ENCODE data around the gene BRMS1. TPM values are rescaled to one million over a fixed set of nuclear protein-coding genes. Genes with fewer than 3 reads are reported as not detected.

BRMS1 gene
- total RNA-seq, 2 donors from 2014 or later, result 55.7 to 71.3 TPM

GRCh38 chr11:66369073-66369894, 24.4 kb upstream of the BRMS1 start:
- WGBS, result 89% methylated on average over 24 of the region's 25 CpGs
- DNase-seq (ENCODE audit: low spot score), result no peak
- no peak overlapping the region for H3K27ac ChIP-seq

GRCh38 chr11:66368484-66368883, 23.6 kb upstream of the BRMS1 start:
- intact Hi-C loops (cut with DNase I), result no loop called here
- Histone ChIP-seq H3K9me3 (no peaks in the 10 kb centered on the region), H3K27ac (no peak overlapping the region), H3K27me3 (replicated peaks; ENCODE audit: insufficient read depth) (no peaks in the 10 kb centered on the region), H3K4me3 (no peak overlapping the region), H3K4me1 (replicated peaks) (no peaks in the 10 kb centered on the region), H3K36me3 (no peaks in the 10 kb centered on the region)
- WGBS, result 94% methylated on average over 6 of the region's 6 CpGs
- TF ChIP-seq CTCF (IDR thresholded peaks at IDR 0.05), result no peak
- no peak for TF ChIP-seq POLR2AphosphoS5 (IDR thresholded peaks at IDR 0.05)
- TF ChIP-seq POLR2A (IDR thresholded peaks at IDR 0.05), result no peak
- DNase-seq (ENCODE audit: low spot score), result no peak

More at GRCh38 chr11:66369073-66369894, 24.4 kb upstream of the BRMS1 start:
- Histone ChIP-seq H3K4me1 (replicated peaks) (no peaks in the 10 kb centered on the region), H3K4me3 (no peak overlapping the region), H3K27me3 (replicated peaks; ENCODE audit: insufficient read depth) (no peaks in the 10 kb centered on the region), H3K36me3 (no peaks in the 10 kb centered on the region), H3K9me3 (no peaks in the 10 kb centered on the region)
- TF ChIP-seq POLR2A (IDR thresholded peaks at IDR 0.05) (no peak), POLR2AphosphoS5 (IDR thresholded peaks at IDR 0.05) (no peak)
- intact Hi-C loops (cut with DNase I), result no loop called here

- WGBS, result 88% methylated on average over 14 of the region's 15 CpGs
These were observed 22.8 kb upstream of the BRMS1 start for GRCh38 chr11:66367561-66368312.

DNA sequence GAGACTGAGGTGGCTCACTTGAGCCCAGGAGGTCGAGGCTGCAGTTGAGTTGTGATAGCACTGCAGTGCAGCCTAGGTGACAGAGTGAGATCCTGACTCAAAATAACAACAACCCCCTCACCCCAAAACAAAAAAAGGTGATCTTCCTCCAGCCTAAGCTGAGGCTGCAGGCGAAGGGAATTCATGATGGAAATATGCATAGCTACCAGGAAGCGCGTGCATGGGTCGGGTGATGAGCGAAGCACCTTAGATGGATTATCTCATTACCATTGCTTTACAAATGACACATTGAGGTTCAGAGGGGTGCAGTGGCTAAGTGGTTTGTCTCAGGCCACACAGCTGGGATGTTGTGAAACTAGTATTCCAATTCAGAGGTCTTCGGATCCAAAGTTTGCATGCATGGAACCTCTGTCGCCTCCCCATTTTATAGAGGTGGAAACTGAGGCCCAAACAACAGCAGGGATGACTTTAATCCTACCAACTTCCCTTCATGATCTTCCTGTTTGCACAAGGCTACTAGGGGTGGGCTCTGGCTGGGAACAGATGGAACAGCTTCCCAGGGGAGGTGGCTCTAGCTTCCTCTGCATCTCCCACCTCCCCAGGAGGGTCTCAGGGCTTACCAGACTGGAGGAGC, 22.1 kb upstream of the BRMS1 start:
- no peaks in the 10 kb centered on the region for H3K36me3 ChIP-seq
- no peak for DNase-seq (ENCODE audit: low spot score)
- TF ChIP-seq POLR2AphosphoS5 (IDR thresholded peaks at IDR 0.05) (no peak), CTCF (IDR thresholded peaks at IDR 0.05) (no peak), POLR2A (IDR thresholded peaks at IDR 0.05) (no peak)
- no peaks in the 10 kb centered on the region for H3K27me3 ChIP-seq (replicated peaks; ENCODE audit: insufficient read depth)
- H3K4me3 ChIP-seq, result no peak overlapping the region
- H3K27ac ChIP-seq, result no peak overlapping the region
- WGBS, result 93% methylated on average over 8 of the region's 8 CpGs
- intact Hi-C loops (cut with DNase I), result no loop called here
- H3K9me3 ChIP-seq, result no peaks in the 10 kb centered on the region
- no peaks in the 10 kb centered on the region for H3K4me1 ChIP-seq (replicated peaks)

More at GRCh38 chr11:66367561-66368312, 22.8 kb upstream of the BRMS1 start:
- Histone ChIP-seq H3K4me3 (no peak overlapping the region), H3K27me3 (replicated peaks; ENCODE audit: insufficient read depth) (no peaks in the 10 kb centered on the region), H3K4me1 (replicated peaks) (no peaks in the 10 kb centered on the region), H3K36me3 (no peaks in the 10 kb centered on the region), H3K9me3 (no peaks in the 10 kb centered on the region), H3K27ac (no peak overlapping the region)
- DNase-seq (ENCODE audit: low spot score), result no peak
- intact Hi-C loops (cut with DNase I), result no loop called here
- TF ChIP-seq CTCF (IDR thresholded peaks at IDR 0.05) (no peak), POLR2AphosphoS5 (IDR thresholded peaks at IDR 0.05) (no peak), POLR2A (IDR thresholded peaks at IDR 0.05) (no peak)
